OCI-LY1 (cell line): Measurements from ENCODE around the gene PXDN.

ENCODE experiments used
- H2AFZ ChIP-seq: fragments of 200-600 bp; sonication (generic), shearing (Covaris generic); 2 replicates; pipeline ENCODE4 v1.6.0; 2014; ENCODE audit warnings: antibody characterized with exemption, mild to moderate bottlenecking, low read length
- H3F3A ChIP-seq: fragments of 200-600 bp; sonication (generic), shearing (Covaris generic); 2 replicates; pipeline ENCODE4 v1.6.0; 2014; ENCODE audit warnings: mild to moderate bottlenecking, antibody characterized with exemption, low read length, moderate library complexity; ENCODE audit not compliant: insufficient read depth
- H3K27ac ChIP-seq: fragments of 200-600 bp; sonication (generic); 2 replicates; pipeline ENCODE4 v1.5.1; 2014; ENCODE audit warnings: low read length, mixed run types, mild to moderate bottlenecking, low read depth; ENCODE audit not compliant: poor library complexity, severe bottlenecking
- H3K27me3 ChIP-seq: fragments of 200-600 bp; sonication (generic); 2 replicates; pipeline ENCODE4 v1.6.0; 2014; ENCODE audit warnings: antibody characterized with exemption, mild to moderate bottlenecking, low read length, moderate library complexity; ENCODE audit not compliant: insufficient read depth
- H3K36me3 ChIP-seq: fragments of 200-600 bp; sonication (generic); 2 replicates; pipeline ENCODE4 v1.6.1; 2014; ENCODE audit warnings: mild to moderate bottlenecking, antibody characterized with exemption, low read length, moderate library complexity, mixed read lengths; ENCODE audit not compliant: insufficient read depth
- H3K4me1 ChIP-seq: fragments of 200-600 bp; sonication (generic); 2 replicates; pipeline ENCODE4 v1.5.1; 2014; ENCODE audit warnings: mild to moderate bottlenecking, low read length, moderate library complexity; ENCODE audit not compliant: insufficient read depth, severe bottlenecking
- H3K4me2 ChIP-seq: fragments of 200-600 bp; sonication (generic), shearing (Covaris generic); 2 replicates; pipeline ENCODE4 v1.6.1; 2014; ENCODE audit warnings: low read length
- H3K4me3 ChIP-seq: fragments of 200-600 bp; sonication (generic); 2 replicates; pipeline ENCODE4 v1.5.1; 2014; ENCODE audit warnings: low read length, low read depth, mild to moderate bottlenecking, mixed read lengths; ENCODE audit not compliant: poor library complexity, severe bottlenecking
- H3K79me2 ChIP-seq: fragments of 200-600 bp; shearing (Covaris generic); 2 replicates; pipeline ENCODE4 v1.6.1; 2016; ENCODE audit warnings: mixed run types, low read length, mixed read lengths; ENCODE audit not compliant: insufficient read depth
- H3K9ac ChIP-seq: fragments of 200-600 bp; sonication (generic), shearing (Covaris generic); 2 replicates; pipeline ENCODE4 v1.6.1; 2014; ENCODE audit warnings: mild to moderate bottlenecking, low read length, mixed read lengths
- H3K9me2 ChIP-seq: fragments of 200-600 bp; sonication (generic), shearing (Covaris generic); 2 replicates; pipeline ENCODE4 v1.6.1; 2014; ENCODE audit warnings: low read depth, mild to moderate bottlenecking, low read length, mixed read lengths
- H3K9me3 ChIP-seq: fragments of 200-600 bp; shearing (Covaris generic); 2 replicates; pipeline ENCODE4 v1.6.1; 2014; ENCODE audit warnings: low read length, mixed read lengths
- H4K20me1 ChIP-seq: fragments of 200-600 bp; sonication (generic), shearing (Covaris generic); 2 replicates; pipeline ENCODE4 v1.6.0; 2016; ENCODE audit warnings: mild to moderate bottlenecking, low read length; ENCODE audit not compliant: insufficient read depth
- CTCF ChIP-seq: fragments of 200-600 bp; sonication (generic), shearing (Covaris generic); IDR thresholded peaks from 2 replicates; pipeline ENCODE4 v1.5.1; 2017; ENCODE audit warnings: mild to moderate bottlenecking, antibody characterized with exemption, low read length, moderate library complexity, mixed read lengths
- EZH2 ChIP-seq: fragments of 200-600 bp; sonication (generic), shearing (Covaris generic); IDR thresholded peaks from 2 replicates; pipeline ENCODE4 v1.8.0; 2017; ENCODE audit warnings: borderline replicate concordance, mixed run types, mild to moderate bottlenecking, antibody characterized with exemption, low read length, moderate library complexity, mixed read lengths

The PXDN gene

GRCh38 chr2:1611886-1612285 lies 132.4 kb downstream of the PXDN start:
- no peak overlapping the region for H3K9ac ChIP-seq

GRCh38 chr2:1610096-1610485 lies 134.2 kb downstream of the PXDN start:
- H3K4me3 ChIP-seq = no peak overlapping the region
- TF ChIP-seq CTCF = no peak
- no peak for TF ChIP-seq EZH2
- no peak overlapping the region for H3K9ac ChIP-seq

More at GRCh38 chr2:1611886-1612285, 132.4 kb downstream of the PXDN start:
- TF ChIP-seq EZH2 (no peak), CTCF (no peak)
- no peaks in the 10 kb centered on the region for H3K79me2 ChIP-seq
- no peaks in the 10 kb centered on the region for H4K20me1 ChIP-seq
- H3K9me3 ChIP-seq = no peaks in the 10 kb centered on the region
- H3F3A ChIP-seq = no peaks in the 10 kb centered on the region
- no peaks in the 10 kb centered on the region for H3K9me2 ChIP-seq
- H3K4me2 ChIP-seq = no peak overlapping the region
- peaks cover 65% of the 10 kb centered on the region for H3K4me1 ChIP-seq
- H3K4me3 ChIP-seq = no peak overlapping the region
- H3K27me3 ChIP-seq = no peaks in the 10 kb centered on the region
- H2AFZ ChIP-seq = no peak overlapping the region
- no peak overlapping the region for H3K27ac ChIP-seq
- no peaks in the 10 kb centered on the region for H3K36me3 ChIP-seq

GRCh38 chr2:1609485-1610095 lies 134.7 kb downstream of the PXDN start:
- Histone ChIP-seq H3K9me2 (no peaks in the 10 kb centered on the region), H3K79me2 (no peaks in the 10 kb centered on the region), H3K4me3 (no peak overlapping the region), H3K27me3 (no peaks in the 10 kb centered on the region), H2AFZ (no peak overlapping the region), H4K20me1 (no peaks in the 10 kb centered on the region), H3K27ac (peak overlapping the region; percentile 45), H3K9ac (no peak overlapping the region), H3K4me2 (peak overlapping the region; percentile 46; the same call in 1 of the 2 replicates), H3K36me3 (no peaks in the 10 kb centered on the region), H3K9me3 (no peaks in the 10 kb centered on the region), H3K4me1 (peaks cover 52% of the 10 kb centered on the region), H3F3A (no peaks in the 10 kb centered on the region)
- TF ChIP-seq EZH2 (no peak), CTCF (no peak)

More at GRCh38 chr2:1610096-1610485, 134.2 kb downstream of the PXDN start:
- Histone ChIP-seq H3K36me3 (no peaks in the 10 kb centered on the region), H3K27me3 (no peaks in the 10 kb centered on the region), H3K79me2 (no peaks in the 10 kb centered on the region), H3K4me2 (peak overlapping the region; percentile 46; the same call in 1 of the 2 replicates), H3K9me3 (no peaks in the 10 kb centered on the region), H3F3A (no peaks in the 10 kb centered on the region), H3K4me1 (peaks cover 57% of the 10 kb centered on the region), H3K9me2 (no peaks in the 10 kb centered on the region), H2AFZ (no peak overlapping the region), H4K20me1 (no peaks in the 10 kb centered on the region), H3K27ac (peak overlapping the region; percentile 45)
